Measurements from ENCODE around the gene IRF1. TPM values are rescaled to one million over a fixed set of nuclear protein-coding genes. Genes with fewer than 3 reads are reported as not detected.

The IRF1 gene
- total and polyA plus RNA-seq, 2 of the 8 experiments (the other 6 are each of a cell fraction or from before 2014, with no cell fraction given): 4.0 to 8.5 TPM

- TF ChIP-seq CHD7 (IDR thresholded peaks at IDR 0.05; ENCODE audit: insufficient replicate concordance, low read length) (no peak), CHD1 (IDR thresholded peaks at IDR 0.05; ENCODE audit: low read depth, low read length) (no peak), GTF2F1 (IDR thresholded peaks at IDR 0.05; ENCODE audit: borderline replicate concordance, low read depth, low read length) (no peak), SAP30 (IDR thresholded peaks at IDR 0.05; ENCODE audit: insufficient read depth, insufficient replicate concordance, low read length) (no peak)
Observed at GRCh38 chr5:132445640-132445923, 45.0 kb downstream of the IRF1 start (continued).

All from H1 (cell line).